Stimulated activated CD8-positive, alpha-beta memory T cell treated with anti-CD3 and anti-CD28 coated beads, Interleukin-4, amount 100 ng/mL, for 1 hour (primary cell): ENCODE results near the gene LDHAL6B.
"Not testable (repeated sequence)": the region's sequence is repeated elsewhere in the genome, so short reads cannot be mapped to it uniquely, and the experiment has no call there.

Source experiments
- DNase-seq, 2 donors: peaks; one replicate each; pipeline ENCODE4 v3.0.0-alpha.2; 2020; ENCODE audit warnings: low read depth in 2 of 2, low spot score in 1 of 2

The LDHAL6B gene

GRCh38 chr15:59206623-59207183 lies at the start of gene LDHAL6B:
TSS of gene LDHAL6B (plus strand) at chr15:59206843. CDS start at chr15:59206941, 98 bp downstream.
- DNase-seq, result no peak

- DNase-seq, result no peak
Measured at GRCh38 chr15:59157396-59157795, 49.2 kb upstream of the LDHAL6B start.

DNA sequence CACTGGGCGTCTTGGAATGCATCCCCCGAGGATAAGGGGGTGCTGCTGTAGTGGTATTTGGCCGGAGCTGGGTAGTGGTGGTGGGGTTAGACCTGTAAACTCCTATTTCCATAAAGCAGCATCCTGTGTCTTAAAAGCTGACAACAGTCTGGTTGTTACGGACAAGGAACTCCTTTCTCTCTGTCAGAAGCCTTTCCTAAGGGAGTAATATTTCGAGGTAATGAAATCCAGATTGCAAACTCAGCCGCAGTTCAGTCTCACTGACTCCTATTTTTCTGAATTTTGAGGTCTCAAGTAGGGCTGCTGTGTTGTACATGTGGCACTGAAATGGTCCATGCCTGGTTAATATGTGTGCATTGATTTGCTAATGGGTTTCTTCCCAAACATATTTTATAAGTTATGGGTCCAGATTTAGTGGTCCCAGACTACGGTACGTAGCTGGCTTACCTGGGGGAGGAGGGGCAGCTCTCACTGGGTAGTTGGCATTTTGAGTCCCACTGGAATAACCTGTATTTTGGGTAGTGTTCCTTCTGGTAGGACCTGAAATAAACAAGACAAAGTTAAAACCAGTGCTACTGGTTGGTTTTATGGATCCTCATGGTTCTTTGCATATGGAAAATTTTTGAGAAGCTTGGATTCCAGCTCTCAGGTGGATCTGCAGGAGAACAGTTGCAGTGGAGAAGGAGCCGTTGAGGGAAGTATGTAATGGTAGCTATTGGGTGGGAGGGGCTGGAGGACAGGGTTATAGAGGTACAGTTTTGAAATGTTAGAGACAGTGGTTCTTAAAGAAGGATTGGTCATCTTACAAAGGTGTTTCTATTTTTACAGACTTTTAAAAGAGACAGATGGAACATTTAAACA lies 48.6 kb upstream of the LDHAL6B start:
- no peak for DNase-seq

DNA sequence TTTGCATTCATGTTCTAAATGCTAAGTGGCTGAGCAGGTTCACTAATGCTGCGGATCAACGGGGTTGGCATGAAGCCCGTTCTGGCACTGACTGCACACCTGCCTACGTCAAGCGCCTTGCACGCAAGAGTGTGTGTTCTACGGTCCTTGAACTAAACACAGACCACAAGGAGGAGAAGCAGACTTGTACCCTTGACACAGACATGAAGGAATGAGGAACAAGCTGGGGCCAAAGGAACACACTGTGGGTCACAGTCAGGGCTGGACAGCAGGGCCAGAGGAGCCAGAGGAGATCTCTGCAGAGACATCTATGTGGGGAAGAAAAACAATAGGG lies 48.0 kb upstream of the LDHAL6B start:
- DNase-seq, result no peak

- no peak for DNase-seq
Measured at GRCh38 chr15:59159210-59159609, 47.4 kb upstream of the LDHAL6B start.

DNA sequence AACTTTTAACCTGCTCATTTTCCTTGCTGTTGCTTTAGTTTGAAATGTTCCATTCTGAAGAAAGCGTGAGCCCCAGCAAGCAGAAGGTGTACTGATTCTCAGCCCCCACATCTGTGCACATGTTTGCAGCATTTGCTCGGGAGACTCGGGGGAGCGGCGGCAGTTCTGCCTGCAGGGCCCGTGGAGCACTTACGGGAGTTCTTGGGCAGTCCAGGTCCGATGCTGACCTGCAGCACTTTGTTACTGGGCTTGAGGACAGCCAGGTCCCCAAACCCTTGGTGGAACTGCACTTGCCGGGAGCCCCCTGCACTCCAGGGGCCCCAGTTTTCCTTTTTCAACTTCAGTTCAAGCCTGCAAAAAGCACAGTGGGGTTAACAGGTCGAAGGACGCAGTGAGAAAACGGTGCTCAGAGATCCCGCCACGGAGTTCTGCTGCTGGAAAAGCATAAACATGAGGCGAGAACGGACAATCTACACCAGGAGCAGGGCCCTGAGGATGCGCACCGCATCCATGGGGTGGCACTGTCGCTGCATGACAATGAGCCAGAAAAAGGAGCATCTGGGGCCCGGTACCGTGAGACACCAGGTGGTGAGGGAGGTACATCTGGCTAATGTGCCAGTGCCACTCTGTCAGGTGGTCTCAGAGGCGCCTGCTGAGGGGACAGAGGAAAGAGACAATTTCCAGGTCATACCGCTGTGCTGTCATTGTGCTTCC lies 45.6 kb upstream of the LDHAL6B start:
- DNase-seq, result no peak

DNA sequence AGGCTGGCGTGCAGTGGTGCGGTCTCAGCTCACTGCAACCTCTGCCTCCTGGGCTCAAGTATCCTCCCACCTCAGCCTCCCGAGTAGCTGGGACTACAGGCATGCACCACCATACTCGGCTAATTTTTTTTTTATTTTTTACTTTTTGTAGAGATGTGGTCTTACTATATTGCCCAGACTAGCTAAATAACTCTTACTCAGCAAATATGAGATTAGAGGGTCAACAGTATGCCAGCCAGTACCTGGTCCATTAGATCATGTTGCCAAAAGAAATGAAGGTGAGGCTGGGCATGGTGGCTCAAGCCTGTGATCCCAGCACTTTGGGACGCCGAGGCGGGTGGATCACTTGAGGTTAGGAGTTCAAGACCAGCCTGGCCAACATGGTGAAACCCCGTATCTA lies 44.6 kb upstream of the LDHAL6B start:
- not testable (repeated sequence) for DNase-seq

DNA sequence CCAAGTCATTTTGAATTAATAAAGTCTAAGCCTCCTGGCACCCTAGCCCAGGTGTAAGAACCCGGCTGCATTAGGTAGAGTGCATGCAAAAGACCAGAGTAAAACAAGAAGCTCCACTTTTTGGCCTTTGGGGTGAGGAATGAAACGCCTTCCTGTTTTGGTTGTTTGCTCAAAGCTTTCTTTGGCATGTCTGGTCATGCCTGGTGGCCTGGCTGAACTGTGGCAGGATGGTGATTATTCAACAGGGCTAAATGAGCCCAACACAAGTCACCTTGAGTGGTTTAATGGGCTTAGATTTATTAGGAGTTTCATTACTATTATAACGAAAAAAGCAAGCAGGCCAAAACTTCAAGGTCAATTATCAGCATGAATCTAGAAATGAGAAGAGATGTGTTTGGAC lies 40.9 kb upstream of the LDHAL6B start:
- DNase-seq, result no peak

- DNase-seq, result no peak
Measured at GRCh38 chr15:59166166-59166565, 40.5 kb upstream of the LDHAL6B start.

GRCh38 chr15:59166601-59167265 lies 39.9 kb upstream of the LDHAL6B start:
- no peak for DNase-seq

GRCh38 chr15:59168536-59168935 lies 38.1 kb upstream of the LDHAL6B start:
- DNase-seq, result no peak

DNA sequence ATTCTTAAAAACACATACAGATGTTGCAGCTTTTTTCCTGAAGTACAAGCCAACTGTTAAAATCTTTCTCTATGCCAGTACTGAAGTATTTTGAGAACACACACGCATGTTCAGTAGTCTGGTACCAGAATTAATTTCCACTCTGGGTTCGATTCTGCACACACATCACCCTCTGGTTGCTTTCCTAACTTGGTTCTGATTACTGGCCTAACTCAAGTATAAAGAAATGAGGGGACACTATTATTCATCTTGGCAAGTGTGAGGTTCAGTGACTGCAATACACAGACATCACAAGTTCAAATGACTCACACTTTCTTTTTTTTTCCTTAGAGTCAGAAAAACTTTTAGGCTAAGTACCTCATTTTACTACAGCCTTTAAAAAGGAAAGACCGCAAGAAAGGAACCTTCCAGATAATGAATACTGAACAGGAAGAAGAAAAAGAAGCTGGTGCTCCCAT lies 37.4 kb upstream of the LDHAL6B start:
- no peak for DNase-seq

DNA sequence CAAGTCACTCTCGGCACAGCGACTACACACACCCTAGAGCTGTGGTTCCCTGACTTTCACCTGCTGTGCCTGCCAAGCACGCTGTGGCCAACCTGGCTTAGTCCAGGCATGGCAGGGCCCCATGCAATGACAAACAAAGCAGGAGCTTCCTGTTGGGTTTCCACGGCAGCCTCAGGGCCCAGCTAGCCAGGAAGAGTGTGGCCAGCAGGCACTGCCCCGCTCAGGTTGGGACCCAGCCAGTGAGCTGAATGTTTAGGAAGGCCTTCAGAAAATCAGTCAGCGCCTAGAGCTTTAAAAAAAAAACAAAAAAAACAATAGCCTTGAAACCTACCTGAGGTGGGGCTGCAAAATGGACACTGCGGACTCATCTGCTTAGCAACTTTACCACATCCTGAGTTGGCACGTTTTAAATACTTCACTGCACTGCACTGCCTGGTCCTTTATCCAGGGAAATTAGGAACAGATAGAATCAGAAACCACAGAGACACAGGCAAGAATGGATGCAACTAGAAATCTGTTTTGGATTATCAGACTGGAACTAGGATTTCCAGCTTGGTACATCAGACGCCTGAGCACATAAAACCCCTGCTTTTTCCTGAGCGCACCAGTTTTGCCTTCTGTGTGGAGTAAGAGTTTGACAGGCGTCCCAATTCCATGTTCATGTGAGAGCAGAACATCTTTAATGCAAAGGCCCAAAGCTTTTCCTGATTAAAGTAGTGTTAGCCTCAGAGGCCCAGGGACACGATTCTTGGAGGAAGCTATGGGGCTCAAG lies 36.2 kb upstream of the LDHAL6B start:
- DNase-seq, result no peak

DNA sequence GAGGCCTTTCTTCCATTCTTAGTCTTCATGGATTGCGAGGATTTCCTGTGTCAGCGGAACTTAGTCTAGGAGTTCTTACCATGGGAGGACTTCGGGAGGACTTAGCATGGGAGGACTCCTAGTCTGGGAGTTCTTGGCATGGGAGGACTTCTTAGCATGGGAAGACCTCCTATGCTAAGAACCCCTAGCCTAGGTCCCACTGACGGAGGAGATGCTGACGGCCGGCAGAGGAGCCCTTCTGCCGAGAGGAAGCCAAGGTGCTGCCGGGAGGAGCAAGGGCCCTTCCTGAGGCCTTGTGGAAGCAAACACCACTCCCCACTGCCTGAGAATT lies 35.6 kb upstream of the LDHAL6B start:
- no peak for DNase-seq

- DNase-seq, result no peak
Measured at GRCh38 chr15:59172289-59172901, 34.2 kb upstream of the LDHAL6B start.

- no peak for DNase-seq
Measured at GRCh38 chr15:59173194-59173593, 33.4 kb upstream of the LDHAL6B start.

DNA sequence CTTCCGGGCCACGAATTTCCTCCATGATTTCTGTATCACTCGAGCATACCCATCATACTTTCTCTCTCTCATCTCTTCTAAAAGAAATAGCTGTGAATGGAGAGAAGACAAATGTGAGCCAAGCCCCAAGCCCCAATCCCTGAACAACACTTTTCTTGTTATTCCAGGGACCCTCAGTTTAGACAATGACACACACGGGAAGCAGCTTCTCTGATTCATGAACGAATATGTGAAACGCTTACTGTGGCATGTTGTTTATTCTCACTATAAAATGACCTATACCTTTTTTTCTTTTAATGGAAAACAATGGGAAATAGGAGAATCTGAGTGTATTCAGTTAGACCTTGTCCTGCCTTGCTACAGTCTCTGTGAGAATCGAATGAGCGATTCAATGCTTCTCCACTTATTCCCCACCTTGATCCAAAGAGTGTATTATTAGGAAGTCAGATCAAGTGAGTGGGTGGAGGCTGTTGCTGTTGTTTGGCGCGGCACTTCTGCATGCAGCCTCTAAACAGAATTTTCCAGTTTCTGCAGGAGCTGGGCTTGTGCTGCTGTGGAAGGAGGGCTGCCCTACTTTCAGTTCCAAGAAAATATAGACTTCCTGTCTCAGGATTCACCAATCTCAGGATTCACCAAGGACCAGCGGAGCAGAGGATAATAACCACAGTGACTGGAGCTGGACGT lies 32.4 kb upstream of the LDHAL6B start:
- no peak for DNase-seq

GRCh38 chr15:59174835-59175831 lies 31.5 kb upstream of the LDHAL6B start:
- no peak for DNase-seq
